Superior temporal gyrus (tissue), 1 donor: ENCODE results near the gene LAMC1.

ENCODE experiments used
- DNase-seq: peaks from one replicate; pipeline ENCODE4 v3.0.0-alpha.2; 2016; ENCODE audit errors: extremely low spot score

The LAMC1 gene

DNA sequence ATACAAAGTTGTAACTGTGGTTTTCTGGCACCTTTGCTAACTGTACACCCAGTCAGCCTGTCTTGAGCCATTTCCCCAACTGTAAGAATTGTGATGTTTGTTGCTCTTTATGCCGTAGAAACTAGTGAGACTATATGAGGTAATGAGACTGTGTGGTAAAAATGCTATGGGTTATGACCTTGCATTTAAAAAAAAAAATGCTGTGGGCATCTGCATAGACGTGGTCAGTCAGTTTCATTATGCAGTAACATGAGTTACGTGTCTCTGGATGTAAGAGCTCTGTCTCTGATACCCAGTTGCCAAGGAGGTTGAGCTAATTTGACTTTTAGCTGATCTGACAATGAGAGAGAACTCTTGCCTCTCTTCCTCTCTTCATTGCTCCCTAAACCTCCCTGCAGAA, 82.2 kb downstream of the LAMC1 start:
- DNase-seq: no peak

- DNase-seq: no peak
Measured at GRCh38 chr1:183106166-183106565, 82.9 kb downstream of the LAMC1 start.

GRCh38 chr1:183106746-183107145, 83.5 kb downstream of the LAMC1 start:
- DNase-seq: no peak

- DNase-seq: no peak
Measured at GRCh38 chr1:183110326-183110880, 87.2 kb downstream of the LAMC1 start.

DNA sequence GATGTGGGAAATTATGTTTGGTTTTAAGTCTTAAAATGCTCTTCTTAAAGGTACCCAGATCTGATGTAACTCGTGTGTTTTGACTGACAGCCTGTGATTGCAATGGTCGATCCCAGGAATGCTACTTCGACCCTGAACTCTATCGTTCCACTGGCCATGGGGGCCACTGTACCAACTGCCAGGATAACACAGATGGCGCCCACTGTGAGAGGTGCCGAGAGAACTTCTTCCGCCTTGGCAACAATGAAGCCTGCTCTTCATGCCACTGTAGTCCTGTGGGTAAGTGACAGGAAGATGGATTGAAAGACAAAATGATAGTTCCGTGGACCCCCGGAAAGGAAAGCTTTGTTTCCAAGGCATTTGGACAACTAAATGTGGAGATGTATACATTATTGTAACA, 91.2 kb downstream of the LAMC1 start:
- no peak for DNase-seq

GRCh38 chr1:183116416-183116815, 93.2 kb downstream of the LAMC1 start:
- no peak for DNase-seq

GRCh38 chr1:183121609-183122008, 98.4 kb downstream of the LAMC1 start:
- no peak for DNase-seq

DNA sequence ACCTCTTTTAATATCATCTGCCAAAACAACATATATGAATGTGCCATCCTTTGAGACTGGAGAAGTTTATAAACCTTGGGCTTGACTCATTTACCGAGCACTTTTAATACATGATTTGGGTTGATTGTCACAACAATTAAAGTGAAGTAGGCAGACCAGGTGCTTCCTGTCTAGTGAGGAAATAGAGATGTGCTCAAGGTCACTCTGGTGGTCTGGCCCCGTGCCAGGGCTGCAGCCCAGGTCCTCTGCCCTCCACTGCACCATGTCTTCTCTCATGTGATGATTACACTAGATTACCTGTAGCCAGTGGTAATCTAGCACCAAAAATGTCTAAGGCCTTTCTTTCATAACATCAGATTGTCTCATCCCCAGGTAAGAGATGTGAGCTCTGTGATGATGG, 101.0 kb downstream of the LAMC1 start:
- no peak for DNase-seq

DNA sequence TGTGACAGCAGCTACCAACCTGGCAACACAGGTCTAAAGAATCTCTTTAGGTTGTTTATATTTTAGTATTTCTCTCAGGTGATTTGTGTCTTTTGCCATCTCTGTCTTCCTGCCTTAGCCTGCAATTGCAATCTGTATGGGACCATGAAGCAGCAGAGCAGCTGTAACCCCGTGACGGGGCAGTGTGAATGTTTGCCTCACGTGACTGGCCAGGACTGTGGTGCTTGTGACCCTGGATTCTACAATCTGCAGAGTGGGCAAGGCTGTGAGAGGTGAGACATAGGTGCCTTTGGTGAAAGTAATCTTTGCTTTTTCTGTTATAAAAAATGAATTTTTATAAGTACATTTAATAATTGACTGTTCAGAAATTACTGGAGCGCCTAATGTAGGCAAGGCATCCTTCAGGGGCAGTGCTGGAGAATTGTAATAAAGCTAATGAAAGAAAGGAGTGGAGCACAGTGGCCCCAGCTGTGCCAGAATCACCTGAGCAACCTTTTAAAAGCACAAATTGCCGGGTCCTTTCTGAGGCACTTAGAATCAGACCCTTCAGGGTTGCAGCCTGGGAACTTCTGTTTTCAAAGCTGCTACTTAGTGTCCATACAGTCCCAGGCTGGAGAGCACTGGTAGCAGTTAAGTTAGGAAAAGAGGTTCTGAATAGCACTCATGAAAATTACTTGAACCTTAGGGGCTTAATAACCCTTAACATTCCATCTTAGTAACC, 102.2 kb downstream of the LAMC1 start:
- DNase-seq: no peak

DNA sequence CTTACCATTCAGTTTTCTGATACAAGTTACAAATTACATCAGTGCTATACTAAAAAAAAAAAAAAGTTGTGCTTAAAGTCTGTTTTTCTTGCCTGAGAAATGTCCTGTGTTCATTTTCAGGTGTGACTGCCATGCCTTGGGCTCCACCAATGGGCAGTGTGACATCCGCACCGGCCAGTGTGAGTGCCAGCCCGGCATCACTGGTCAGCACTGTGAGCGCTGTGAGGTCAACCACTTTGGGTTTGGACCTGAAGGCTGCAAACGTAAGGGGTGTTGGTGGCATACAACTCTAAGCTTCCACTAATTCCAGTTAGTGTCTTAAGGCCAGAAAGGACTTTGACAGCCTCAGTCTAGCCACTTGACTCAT, 102.8 kb downstream of the LAMC1 start:
- no peak for DNase-seq

GRCh38 chr1:183126528-183126927, 103.3 kb downstream of the LAMC1 start:
- DNase-seq: no peak

DNA sequence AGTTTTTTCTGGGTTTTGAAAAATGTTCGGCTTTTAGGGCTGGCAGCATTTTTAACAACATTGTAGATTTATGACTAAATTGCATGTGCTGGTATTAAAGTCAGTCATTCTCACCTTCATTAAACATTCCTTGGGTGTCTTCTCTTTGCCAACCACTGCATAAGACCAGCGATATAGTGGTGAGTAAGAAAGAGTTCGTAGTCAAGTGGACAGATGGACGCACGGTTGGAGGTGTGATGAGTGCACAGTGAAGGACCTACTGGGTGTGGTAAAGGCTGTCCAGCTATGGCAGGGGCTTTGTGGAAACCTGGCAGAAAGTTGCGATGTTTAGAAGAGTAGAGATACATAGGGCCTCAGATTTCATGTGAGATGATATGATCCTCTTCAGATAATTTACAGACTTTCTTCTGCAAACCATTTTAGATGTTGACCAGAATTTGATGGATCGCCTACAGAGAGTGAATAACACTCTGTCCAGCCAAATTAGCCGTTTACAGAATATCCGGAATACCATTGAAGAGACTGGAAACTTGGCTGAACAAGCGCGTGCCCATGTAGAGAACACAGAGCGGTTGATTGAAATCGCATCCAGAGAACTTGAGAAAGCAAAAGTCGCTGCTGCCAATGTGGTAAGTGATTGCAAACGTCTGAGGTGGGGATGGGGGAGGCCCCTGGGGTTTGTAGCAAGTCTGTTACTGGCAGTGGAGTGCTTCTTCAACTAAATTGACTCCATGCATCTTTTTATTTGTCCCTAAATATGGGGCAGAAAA, 106.9 kb downstream of the LAMC1 start:
- DNase-seq: no peak

GRCh38 chr1:183131166-183131565, 107.9 kb downstream of the LAMC1 start:
- DNase-seq: no peak

- DNase-seq: no peak
Measured at GRCh38 chr1:183135336-183135735, 112.1 kb downstream of the LAMC1 start.

DNA sequence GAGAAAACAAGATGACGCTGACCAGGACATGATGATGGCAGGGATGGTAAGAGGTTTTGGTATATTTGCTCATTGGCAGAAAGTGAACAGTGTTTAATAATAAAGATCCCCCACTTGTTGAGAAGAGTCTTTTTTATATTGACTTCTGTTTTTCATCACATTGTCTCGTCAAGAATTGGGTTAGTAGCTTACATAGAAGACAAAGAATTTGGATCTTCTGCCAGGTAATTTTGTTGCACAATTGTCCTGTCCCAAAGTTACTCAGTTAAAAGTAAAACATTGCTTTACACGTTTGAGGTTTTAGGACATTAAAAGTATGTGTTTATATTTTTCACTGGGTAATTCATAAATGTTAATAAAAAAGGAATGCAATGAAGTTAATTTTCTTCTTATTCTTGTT, 114.6 kb downstream of the LAMC1 start:
- DNase-seq: no peak

GRCh38 chr1:183138301-183138700, 115.1 kb downstream of the LAMC1 start:
- DNase-seq: no peak

GRCh38 chr1:183139281-183139942, 116.2 kb downstream of the LAMC1 start:
- DNase-seq: no peak

DNA sequence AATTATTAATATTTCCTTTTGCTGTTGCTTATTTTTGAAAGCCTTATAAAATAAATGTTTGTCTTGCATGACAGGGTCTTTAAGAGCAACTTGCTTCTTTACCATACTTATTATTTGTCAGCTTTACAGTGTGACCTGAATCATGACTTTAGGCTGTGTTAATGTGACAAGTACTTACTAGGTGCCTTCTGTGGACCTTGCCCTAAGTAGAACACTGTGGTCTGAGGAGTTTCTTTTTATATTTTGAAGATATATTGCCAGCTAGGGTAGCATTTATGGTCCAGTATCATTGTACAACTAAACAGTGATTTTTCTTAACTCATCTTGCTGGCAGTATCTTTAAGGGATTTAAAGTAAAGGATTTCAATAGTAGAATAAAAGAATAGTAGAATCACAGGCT, 117.4 kb downstream of the LAMC1 start:
- DNase-seq: no peak

DNA sequence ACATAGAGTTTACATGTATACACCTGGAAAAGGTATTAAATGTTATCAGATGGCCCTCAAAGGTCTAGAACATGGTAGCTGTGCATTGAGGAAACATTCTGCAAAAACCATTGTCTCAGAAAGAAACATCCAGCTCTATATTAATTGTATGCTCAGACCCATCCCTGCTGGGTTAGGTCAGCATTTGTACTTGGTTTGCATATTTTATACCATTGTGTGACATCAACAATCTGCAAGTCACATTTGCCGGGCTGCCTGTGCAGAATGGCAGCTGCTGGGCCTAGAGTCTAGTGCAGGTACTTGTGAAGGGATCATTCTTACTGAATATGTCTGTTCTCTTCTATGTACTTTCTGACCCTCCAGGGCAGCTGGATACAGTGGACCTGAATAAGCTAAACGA, 119.0 kb downstream of the LAMC1 start:
- DNase-seq: no peak

- no peak for DNase-seq
Measured at GRCh38 chr1:183143576-183144315, 120.5 kb downstream of the LAMC1 start.

- no peak for DNase-seq
Measured at GRCh38 chr1:183144752-183145151, 121.5 kb downstream of the LAMC1 start.

DNA sequence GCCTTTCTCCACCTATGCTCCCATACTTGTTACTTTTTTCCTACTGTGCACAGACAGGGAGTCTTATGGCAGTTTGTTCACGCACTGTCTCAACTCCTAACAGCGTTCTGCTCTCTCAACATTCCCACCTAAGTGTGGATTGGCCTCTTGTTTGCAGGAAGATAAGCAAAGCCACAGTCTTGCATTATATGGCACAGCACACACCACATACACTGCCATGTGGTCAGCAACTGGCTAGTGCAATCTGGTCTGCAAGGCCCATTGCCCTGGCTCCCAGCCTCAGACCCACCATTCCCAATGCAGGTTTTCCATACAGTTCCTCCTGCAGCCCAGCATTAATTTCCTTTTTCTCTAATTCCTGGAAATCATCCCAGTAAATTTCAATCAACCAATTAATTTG, 124.5 kb downstream of the LAMC1 start:
- no peak for DNase-seq
